Fibroblast of mammary gland (primary cell): ENCODE results near the gene D2HGDH.

ENCODE experiments used
- DNase-seq: peaks from one replicate; pipeline ENCODE4 v3.0.0-alpha.2; 2010; ENCODE audit warnings: low read depth
- H3K4me3 ChIP-seq: 2 replicates; pipeline ENCODE4 v1.5.1; 2011; ENCODE audit warnings: low read depth, mild to moderate bottlenecking, low read length, moderate library complexity; ENCODE audit not compliant: control insufficient read depth
- CTCF ChIP-seq: conservative IDR thresholded peaks from 2 replicates; pipeline ENCODE4 v1.5.1; 2011; ENCODE audit warnings: low read depth, low read length, inconsistent platforms; ENCODE audit not compliant: control insufficient read depth, insufficient read depth

Gene D2HGDH

GRCh38 chr2:241767464-241768250 lies 33.2 kb downstream of the D2HGDH start:
- no peak for DNase-seq
- H3K4me3 ChIP-seq = no peak overlapping the region
- TF ChIP-seq CTCF = no peak

GRCh38 chr2:241768251-241768711 lies 33.9 kb downstream of the D2HGDH start:
- H3K4me3 ChIP-seq = no peak overlapping the region
- no peak for DNase-seq
- no peak for TF ChIP-seq CTCF

GRCh38 chr2:241768850-241769249 lies 34.4 kb downstream of the D2HGDH start:
- DNase-seq = no peak
- no peak for TF ChIP-seq CTCF

GRCh38 chr2:241769819-241770184 lies 35.4 kb downstream of the D2HGDH start:
- H3K4me3 ChIP-seq = no peak overlapping the region
- no peak for TF ChIP-seq CTCF
- no peak for DNase-seq

More at GRCh38 chr2:241768850-241769249, 34.4 kb downstream of the D2HGDH start:
- H3K4me3 ChIP-seq = no peak overlapping the region

GRCh38 chr2:241770185-241770935 lies 35.9 kb downstream of the D2HGDH start:
- no peak overlapping the region for H3K4me3 ChIP-seq
- no peak for DNase-seq
- no peak for TF ChIP-seq CTCF

GRCh38 chr2:241770936-241771285 lies 36.5 kb downstream of the D2HGDH start:
- no peak overlapping the region for H3K4me3 ChIP-seq
- no peak for TF ChIP-seq CTCF
- DNase-seq = no peak
